Measurements from ENCODE around the gene CLEC4E.

DNA sequence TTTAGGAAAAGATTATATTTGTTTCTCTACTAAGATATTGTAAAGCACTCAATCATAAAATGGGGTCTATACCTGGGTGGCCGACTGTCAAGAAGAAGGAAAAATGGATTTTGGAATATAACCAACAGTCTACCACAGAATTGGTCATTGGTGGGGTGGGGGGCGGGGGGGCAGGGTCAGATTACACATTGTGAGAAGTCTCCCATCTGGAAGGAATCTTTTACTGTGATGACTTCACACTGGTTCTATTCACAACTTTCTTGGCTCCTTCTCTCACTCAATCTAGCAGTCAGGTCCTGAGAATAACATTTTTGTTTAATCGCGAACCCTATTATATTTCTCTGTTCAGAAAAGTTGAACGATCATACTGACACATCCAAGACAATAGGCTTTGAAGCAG is 8.7 kb upstream of the CLEC4E start:
- no peak for TF ChIP-seq EP300 (IDR thresholded peaks at IDR 0.05; ENCODE audit: borderline replicate concordance)
- TF ChIP-seq, protein P1, sequence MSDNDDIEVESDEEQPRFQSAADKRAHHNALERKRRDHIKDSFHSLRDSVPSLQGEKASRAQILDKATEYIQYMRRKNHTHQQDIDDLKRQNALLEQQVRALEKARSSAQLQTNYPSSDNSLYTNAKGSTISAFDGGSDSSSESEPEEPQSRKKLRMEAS (IDR thresholded peaks at IDR 0.05): no peak
- TF ChIP-seq YY1 (IDR thresholded peaks at IDR 0.05; ENCODE audit: low read depth): no peak
- TF ChIP-seq, protein P2, sequence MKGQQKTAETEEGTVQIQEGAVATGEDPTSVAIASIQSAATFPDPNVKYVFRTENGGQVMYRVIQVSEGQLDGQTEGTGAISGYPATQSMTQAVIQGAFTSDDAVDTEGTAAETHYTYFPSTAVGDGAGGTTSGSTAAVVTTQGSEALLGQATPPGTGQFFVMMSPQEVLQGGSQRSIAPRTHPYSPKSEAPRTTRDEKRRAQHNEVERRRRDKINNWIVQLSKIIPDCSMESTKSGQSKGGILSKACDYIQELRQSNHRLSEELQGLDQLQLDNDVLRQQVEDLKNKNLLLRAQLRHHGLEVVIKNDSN (IDR thresholded peaks at IDR 0.05): no peak
- TF ChIP-seq, protein P3, sequence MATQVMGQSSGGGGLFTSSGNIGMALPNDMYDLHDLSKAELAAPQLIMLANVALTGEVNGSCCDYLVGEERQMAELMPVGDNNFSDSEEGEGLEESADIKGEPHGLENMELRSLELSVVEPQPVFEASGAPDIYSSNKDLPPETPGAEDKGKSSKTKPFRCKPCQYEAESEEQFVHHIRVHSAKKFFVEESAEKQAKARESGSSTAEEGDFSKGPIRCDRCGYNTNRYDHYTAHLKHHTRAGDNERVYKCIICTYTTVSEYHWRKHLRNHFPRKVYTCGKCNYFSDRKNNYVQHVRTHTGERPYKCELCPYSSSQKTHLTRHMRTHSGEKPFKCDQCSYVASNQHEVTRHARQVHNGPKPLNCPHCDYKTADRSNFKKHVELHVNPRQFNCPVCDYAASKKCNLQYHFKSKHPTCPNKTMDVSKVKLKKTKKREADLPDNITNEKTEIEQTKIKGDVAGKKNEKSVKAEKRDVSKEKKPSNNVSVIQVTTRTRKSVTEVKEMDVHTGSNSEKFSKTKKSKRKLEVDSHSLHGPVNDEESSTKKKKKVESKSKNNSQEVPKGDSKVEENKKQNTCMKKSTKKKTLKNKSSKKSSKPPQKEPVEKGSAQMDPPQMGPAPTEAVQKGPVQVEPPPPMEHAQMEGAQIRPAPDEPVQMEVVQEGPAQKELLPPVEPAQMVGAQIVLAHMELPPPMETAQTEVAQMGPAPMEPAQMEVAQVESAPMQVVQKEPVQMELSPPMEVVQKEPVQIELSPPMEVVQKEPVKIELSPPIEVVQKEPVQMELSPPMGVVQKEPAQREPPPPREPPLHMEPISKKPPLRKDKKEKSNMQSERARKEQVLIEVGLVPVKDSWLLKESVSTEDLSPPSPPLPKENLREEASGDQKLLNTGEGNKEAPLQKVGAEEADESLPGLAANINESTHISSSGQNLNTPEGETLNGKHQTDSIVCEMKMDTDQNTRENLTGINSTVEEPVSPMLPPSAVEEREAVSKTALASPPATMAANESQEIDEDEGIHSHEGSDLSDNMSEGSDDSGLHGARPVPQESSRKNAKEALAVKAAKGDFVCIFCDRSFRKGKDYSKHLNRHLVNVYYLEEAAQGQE (IDR thresholded peaks at IDR 0.05; ENCODE audit: low read depth): no peak
- TF ChIP-seq FOXM1 (IDR thresholded peaks at IDR 0.05; ENCODE audit: borderline replicate concordance, low read depth): no peak
- TF ChIP-seq TAF1 (IDR thresholded peaks at IDR 0.05; ENCODE audit: low read depth): no peak
- no peak for TF ChIP-seq CREB1 (IDR thresholded peaks at IDR 0.05; ENCODE audit: low read depth)
- TF ChIP-seq RAD21 (IDR thresholded peaks at IDR 0.05; ENCODE audit: low read depth): no peak
- peak; percentile 62 for TF ChIP-seq NFIC (IDR thresholded peaks at IDR 0.05)
